Left kidney (tissue), 2 donors: Measurements from ENCODE around the gene HPS4. TPM values are rescaled to one million over a fixed set of nuclear protein-coding genes. Genes with fewer than 3 reads are reported as not detected.
"Not testable (repeated sequence)": the region's sequence is repeated elsewhere in the genome, so short reads cannot be mapped to it uniquely, and the experiment has no call there.

ENCODE experiments used
- DNase-seq: peaks from one replicate; pipeline ENCODE4 v3.0.0-alpha.2; 2013
- polyA plus RNA-seq: library from polyadenylated mRNA; unstranded; fragments of 120-200 nt; gene quantifications from one replicate; pipeline ENCODE4 v1.2.1, GENCODE V29; 2013; ENCODE audit not compliant: insufficient read length

HPS4 gene
- polyA plus RNA-seq, 1 donor = 47.1 TPM

DNA sequence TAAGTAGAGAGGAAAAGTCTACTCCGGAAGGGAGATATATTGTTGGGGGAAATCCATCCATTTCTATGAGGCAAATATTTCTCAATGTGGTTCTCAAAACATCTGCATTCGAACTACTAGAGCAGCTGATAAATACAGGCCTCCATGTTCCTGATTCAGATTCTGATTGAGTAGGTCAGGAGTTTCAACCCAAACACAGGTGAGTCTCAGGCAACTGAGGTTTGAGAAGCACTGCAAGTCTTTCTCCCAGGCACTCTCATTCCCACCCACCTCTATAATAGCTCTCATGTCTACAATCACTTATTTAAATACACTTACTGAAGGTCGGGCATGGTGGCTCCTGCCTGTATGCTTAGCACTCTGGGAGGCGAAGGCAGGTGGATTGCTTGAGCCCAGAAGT is 69.2 kb downstream of the HPS4 start:
- no peak for DNase-seq

DNA sequence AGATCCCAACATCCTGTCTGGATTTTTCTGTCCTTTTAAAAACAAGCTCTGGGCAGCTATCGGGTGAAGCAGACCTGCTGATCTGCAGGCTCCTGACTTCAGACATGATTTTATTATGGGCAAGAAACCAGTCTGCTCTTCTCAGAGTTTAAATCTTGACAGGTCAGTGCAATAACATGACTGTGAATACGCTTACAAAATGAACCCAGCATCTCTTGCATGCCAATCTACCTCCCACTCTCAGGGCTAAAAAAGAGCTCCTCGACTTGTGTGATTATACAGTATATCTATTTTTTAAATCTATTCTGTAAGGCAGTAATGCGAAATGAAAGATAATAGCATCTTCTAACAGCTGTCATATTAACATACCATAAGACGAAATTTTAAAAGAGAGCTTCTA is 73.2 kb downstream of the HPS4 start:
- DNase-seq = no peak

DNA sequence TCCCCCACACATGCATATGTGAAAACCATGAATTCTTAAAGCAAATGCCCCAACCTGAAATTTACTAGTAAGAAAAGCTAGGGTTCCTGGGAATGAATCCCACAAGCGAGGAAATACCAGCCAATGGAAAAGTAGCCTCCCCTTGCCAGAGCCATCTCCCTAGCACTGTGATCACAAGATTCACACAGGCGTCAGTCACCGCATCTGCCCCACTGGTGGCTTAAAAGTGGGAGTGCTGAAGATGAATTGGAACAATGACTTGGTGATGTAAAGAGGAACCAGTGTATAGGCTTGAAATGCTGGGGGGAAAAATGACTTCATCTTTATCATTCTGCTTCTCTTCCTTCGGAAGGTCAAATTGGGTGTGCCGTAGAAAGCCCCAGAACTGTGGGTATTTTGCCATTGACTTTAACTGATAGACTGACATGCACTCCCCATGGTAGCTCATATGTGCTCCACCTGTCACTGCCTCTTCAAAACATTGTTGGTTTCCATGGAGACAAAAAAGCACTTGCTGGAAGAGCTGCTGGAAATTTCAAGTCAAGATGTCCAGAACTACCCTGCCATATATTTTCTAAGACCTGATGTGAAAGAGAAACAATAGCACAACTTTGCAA is 73.8 kb downstream of the HPS4 start:
- no peak for DNase-seq

DNA sequence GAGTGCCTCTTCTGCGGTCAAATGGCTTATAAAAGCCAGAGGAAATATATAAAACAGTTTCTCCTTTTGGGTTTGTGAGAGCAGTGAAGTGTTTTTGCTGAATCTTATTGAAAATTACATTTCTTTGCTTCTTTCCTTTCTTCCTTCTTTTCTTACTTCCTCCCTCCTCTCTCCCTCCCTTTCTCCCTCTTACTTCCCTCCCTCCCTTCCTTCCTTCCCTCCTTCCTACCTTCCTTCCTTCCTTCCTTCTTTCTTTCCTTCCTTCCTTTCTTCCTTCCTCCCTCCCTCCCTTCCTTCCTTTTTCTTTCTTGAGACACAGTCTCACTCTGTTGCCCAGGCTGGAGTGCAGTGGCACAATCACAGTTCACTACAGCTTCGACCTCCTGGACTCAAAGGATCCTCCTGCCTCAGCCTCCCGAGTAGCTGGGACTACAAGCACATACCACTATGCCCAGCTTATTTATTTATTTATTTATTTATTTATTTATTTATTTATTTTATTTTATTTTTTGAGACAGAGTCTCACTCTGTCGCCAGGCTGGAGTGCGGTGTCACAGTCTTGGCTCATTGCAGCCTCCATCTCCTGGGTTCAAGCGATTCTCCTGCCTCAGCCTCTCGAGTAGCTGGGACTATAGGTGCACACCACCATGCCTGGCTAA is 74.9 kb downstream of the HPS4 start:
- DNase-seq = not testable (repeated sequence)

DNA sequence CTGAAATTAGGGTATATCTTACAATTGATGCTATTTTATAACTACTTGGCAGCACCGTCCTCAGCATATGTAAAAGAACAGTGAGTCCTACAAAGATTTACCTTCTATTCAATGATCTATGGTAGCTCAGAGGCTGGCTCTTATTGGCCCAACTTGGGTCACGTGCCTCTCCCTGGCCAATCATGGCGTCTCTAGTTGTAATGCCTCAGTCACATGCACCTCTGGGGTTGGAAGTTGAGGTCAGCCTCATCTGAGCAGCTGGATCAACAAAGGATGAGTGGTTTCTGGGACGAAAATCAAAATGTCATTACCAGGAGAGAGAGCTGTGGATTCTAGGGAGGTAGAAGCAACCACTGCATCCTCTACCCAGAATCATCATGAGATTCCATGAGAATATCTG is 77.5 kb downstream of the HPS4 start:
- no peak for DNase-seq

DNA sequence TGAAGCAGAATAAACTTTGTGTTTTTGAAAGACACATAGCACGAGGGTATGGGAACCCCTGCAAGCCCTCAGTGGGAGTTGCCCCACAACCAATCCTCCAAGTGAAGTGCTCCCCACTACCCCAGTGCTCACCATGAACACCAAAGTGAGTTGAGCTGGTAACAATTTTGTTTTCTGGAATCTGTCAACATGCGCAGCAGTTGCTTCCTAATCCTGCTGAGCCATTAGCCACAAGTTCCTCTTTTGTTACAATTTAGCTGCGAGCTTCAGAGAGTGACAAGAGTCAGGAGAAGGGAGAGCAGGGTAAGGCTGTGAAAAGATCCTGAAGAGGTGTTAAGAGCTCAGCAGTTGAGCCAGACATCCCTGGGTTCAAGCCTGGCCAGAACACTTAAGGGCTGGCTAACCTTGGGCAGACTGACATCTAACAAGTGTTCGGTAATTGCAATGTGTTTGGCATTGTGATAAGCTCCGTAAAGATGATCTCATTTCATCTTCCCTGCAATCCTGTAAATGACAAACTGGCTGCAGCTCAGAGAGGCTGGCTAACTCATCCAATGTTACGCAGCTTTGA is 78.6 kb downstream of the HPS4 start:
- no peak for DNase-seq

DNA sequence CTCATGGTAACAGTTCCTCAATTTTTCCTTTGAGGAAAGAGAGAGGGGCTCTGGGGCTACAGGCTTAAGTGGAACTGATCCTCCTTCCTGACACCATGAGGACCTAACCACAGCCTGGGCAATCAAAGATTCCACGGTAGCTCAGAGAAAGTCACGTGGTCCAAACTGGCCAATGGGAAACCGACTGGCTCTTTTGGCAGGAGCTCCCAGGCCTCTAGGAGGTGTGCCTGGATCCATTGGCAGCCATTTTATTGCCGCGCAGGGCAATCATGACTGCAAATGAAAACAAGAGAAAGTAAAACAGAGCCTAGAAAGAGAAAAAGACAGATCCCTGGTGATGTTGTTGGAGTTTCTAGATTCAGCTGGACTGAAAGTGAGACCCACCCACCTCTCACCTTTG is 81.9 kb downstream of the HPS4 start:
- no peak for DNase-seq

Other genes with a start within 250 kb of the HPS4 start
- 4.4 TPM for gene ASPHD2, start 54.5 kb downstream of the HPS4 start, polyA plus RNA-seq
- gene SRRD, start 94 bp upstream of the HPS4 start, polyA plus RNA-seq = 39.4 TPM
- 45.6 TPM for gene TFIP11, start 28.7 kb upstream of the HPS4 start, polyA plus RNA-seq
- gene TPST2, start 106.3 kb upstream of the HPS4 start, polyA plus RNA-seq = 26.7 TPM
- gene CRYBB1, start 134.2 kb upstream of the HPS4 start, polyA plus RNA-seq = 0.45 TPM
- not detected for gene CRYBA4, start 138.2 kb upstream of the HPS4 start, polyA plus RNA-seq
- 0.52 TPM for gene MIAT, start 173.8 kb upstream of the HPS4 start, polyA plus RNA-seq